ENCODE results near the gene ITGA2.
A peak's percentile ranks its signal among the peaks of the same experiment; 100 is the strongest.
"Not testable (repeated sequence)": the region's sequence is repeated elsewhere in the genome, so short reads cannot be mapped to it uniquely, and the experiment has no call there.

The ITGA2 gene

GRCh38 chr5:52989025-52989780, at the start of gene ITGA2:
Gene ITGA2 (plus strand): TSS chr5:52989352. CDS start chr5:52989469, 117 bp downstream.
- DNase-seq (ENCODE audit: low read depth) = no peak

- no peak for DNase-seq (ENCODE audit: low read depth)
Observed at GRCh38 chr5:52943285-52943684, 45.9 kb upstream of the ITGA2 start.

- DNase-seq (ENCODE audit: low read depth) = no peak
Observed at GRCh38 chr5:52943808-52944207, 45.3 kb upstream of the ITGA2 start.

GRCh38 chr5:52945040-52945439, 44.1 kb upstream of the ITGA2 start:
- no peak for DNase-seq (ENCODE audit: low read depth)

- DNase-seq (ENCODE audit: low read depth) = no peak
Observed at GRCh38 chr5:52947208-52947607, 41.9 kb upstream of the ITGA2 start.

- DNase-seq (ENCODE audit: low read depth) = no peak
Observed at GRCh38 chr5:52947851-52948250, 41.3 kb upstream of the ITGA2 start.

- DNase-seq (ENCODE audit: low read depth) = peak; percentile 25
Observed at GRCh38 chr5:52948418-52949076, 40.6 kb upstream of the ITGA2 start.

GRCh38 chr5:52950686-52951085, 38.5 kb upstream of the ITGA2 start:
- no peak for DNase-seq (ENCODE audit: low read depth)

GRCh38 chr5:52952483-52952882, 36.7 kb upstream of the ITGA2 start:
- no peak for DNase-seq (ENCODE audit: low read depth)

GRCh38 chr5:52956014-52956413, 33.1 kb upstream of the ITGA2 start:
- DNase-seq (ENCODE audit: low read depth) = no peak

- DNase-seq (ENCODE audit: low read depth) = no peak
Observed at GRCh38 chr5:52956915-52957747, 32.0 kb upstream of the ITGA2 start.

GRCh38 chr5:52961274-52961681, 27.9 kb upstream of the ITGA2 start:
- no peak for DNase-seq (ENCODE audit: low read depth)

- no peak for DNase-seq (ENCODE audit: low read depth)
Observed at GRCh38 chr5:52963636-52964035, 25.5 kb upstream of the ITGA2 start.

- no peak for DNase-seq (ENCODE audit: low read depth)
Observed at GRCh38 chr5:52964138-52964537, 25.0 kb upstream of the ITGA2 start.

GRCh38 chr5:52976157-52976556, 13.0 kb upstream of the ITGA2 start:
- DNase-seq (ENCODE audit: low read depth) = not testable (repeated sequence)

- no peak for DNase-seq (ENCODE audit: low read depth)
Observed at GRCh38 chr5:52977264-52977897, 11.8 kb upstream of the ITGA2 start.

GRCh38 chr5:52981507-52981906, 7.6 kb upstream of the ITGA2 start:
- DNase-seq (ENCODE audit: low read depth) = no peak

GRCh38 chr5:52983731-52984636, 5.2 kb upstream of the ITGA2 start:
- no peak for DNase-seq (ENCODE audit: low read depth)

GRCh38 chr5:52985306-52985705, 3.8 kb upstream of the ITGA2 start:
- DNase-seq (ENCODE audit: low read depth) = no peak

GRCh38 chr5:52987711-52988331, 1.3 kb upstream of the ITGA2 start:
- no peak for DNase-seq (ENCODE audit: low read depth)
